Stimulated activated CD8-positive, alpha-beta memory T cell treated with anti-CD3 and anti-CD28 coated beads, Interleukin-12 subunit alpha, Interleukin-12 subunit beta, amount 100 ng/mL, for 24 hours (primary cell): ENCODE results near the gene ENTPD2.
"Not testable (repeated sequence)": the region's sequence is repeated elsewhere in the genome, so short reads cannot be mapped to it uniquely, and the experiment has no call there.

Experiments
- DNase-seq: peaks from one replicate; pipeline ENCODE4 v3.0.0-alpha.2; 2020; ENCODE audit errors: extremely low read depth

Gene ENTPD2

GRCh38 chr9:137064027-137064879 is 10.4 kb upstream of the ENTPD2 start:
- DNase-seq: no peak

GRCh38 chr9:137063311-137064026 is 9.6 kb upstream of the ENTPD2 start:
- DNase-seq: no peak

GRCh38 chr9:137062798-137063197 is 8.9 kb upstream of the ENTPD2 start:
- DNase-seq: not testable (repeated sequence)

GRCh38 chr9:137062384-137062783 is 8.5 kb upstream of the ENTPD2 start:
- no peak for DNase-seq

- DNase-seq: no peak
These were observed 4.8 kb upstream of the ENTPD2 start for GRCh38 chr9:137058521-137059234.

GRCh38 chr9:137057545-137057944 is 3.7 kb upstream of the ENTPD2 start:
- no peak for DNase-seq

GRCh38 chr9:137056739-137057415 is 3.0 kb upstream of the ENTPD2 start:
- DNase-seq: no peak

- DNase-seq: no peak
These were observed 1.8 kb upstream of the ENTPD2 start for GRCh38 chr9:137055385-137056364.

GRCh38 chr9:137054932-137055384 is 1.1 kb upstream of the ENTPD2 start:
- DNase-seq: no peak

GRCh38 chr9:137052998-137053943 is 590 bp downstream of the ENTPD2 start:
- DNase-seq: no peak

- no peak for DNase-seq
These were observed 1.6 kb downstream of the ENTPD2 start for GRCh38 chr9:137052293-137052692.

- DNase-seq: no peak
These were observed 2.6 kb downstream of the ENTPD2 start for GRCh38 chr9:137051145-137051724.

GRCh38 chr9:137050570-137050969 is 3.3 kb downstream of the ENTPD2 start:
- no peak for DNase-seq

- no peak for DNase-seq
These were observed 4.1 kb downstream of the ENTPD2 start for GRCh38 chr9:137049544-137050449.

GRCh38 chr9:137048655-137049543 is 5.0 kb downstream of the ENTPD2 start:
- no peak for DNase-seq

- peak; percentile 42 for DNase-seq
These were observed 7.6 kb downstream of the ENTPD2 start, which contains the start of gene NPDC1 for GRCh38 chr9:137046088-137046787. Gene NPDC1, minus strand, starts transcription at chr9:137046177. Its CDS starts 188 bp downstream, at chr9:137045989.
